Measurements from ENCODE around the gene OR10A6.

Gene OR10A6

DNA sequence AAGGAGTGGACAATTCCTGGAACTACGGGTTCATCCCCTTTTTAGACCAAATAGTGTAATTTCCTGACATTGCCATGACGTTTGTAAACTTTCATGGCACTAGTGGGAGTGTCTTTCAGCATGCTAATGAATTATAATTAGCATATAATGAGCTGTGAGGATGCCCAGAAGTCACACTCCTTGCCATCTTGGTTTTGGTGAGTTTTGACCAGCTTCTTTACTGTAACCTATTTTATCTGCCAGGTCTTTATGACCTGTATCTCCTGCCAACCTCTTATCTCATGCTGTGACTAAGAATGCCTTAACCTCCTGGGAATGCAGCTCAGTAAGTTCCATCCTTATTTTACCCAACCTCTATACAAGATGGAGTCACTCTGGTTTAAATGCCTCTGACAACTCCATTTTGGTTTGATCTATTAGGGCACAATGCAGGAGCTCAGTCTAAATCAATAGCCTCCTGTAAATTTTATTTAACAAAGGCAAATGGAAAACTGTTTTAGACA lies 20.7 kb downstream of the OR10A6 start:
- no peak for DNase-seq (ENCODE audit: low read depth in 2 of 2, low spot score in 1 of 2)

DNA sequence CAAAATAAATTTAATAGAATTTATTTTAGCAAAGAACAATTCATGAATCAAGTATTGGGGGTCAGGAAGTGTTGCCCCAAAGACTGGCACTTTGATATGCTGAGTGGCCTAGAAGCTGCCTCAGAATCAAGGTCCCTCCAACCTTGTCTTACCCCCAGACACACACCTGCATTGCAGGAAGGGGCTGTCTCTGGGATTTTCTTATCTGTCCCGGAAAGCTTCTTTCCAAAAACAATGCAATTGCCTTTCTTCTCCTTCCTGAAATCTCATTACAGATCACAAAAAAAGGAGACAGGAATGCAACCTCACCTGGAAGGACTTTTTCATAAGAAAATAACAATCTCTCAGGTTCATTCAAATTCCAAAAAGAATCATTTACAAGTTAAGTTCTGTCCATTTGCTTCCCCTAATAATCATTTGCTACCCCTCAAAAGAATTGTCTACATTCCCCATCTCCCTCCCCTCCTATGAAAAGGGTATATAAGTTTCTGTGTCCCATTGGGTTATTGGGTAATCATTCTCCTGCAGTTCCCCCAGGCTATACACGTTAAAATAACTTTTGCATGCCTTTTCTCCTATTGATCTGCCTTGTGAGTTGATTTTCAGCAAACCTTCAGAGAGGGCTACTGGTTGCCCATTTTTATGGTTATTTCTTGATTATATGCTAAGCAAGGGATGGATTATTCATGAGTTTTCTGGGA lies 21.3 kb downstream of the OR10A6 start:
- DNase-seq (ENCODE audit: low read depth in 2 of 2, low spot score in 1 of 2): no peak

DNA sequence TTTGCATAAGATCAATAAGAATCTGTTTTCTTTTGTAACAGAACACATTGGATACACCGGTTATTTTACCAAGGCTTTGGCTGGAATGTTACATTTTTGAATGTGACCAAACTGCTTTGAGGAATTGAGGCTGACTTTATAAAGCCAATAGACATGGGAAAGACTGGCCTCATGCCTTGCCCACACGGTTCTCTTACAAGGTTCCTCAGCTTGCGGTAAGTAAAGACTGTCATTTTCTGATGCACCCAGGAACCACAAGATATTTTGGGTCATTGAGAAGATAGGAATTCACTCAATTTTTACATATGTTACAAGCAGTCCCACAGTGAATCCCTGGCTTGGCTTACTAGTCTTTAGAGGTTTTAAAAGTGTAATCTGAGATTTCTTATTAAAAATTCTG lies 23.9 kb downstream of the OR10A6 start:
- no peak for DNase-seq (ENCODE audit: low read depth in 2 of 2, low spot score in 1 of 2)

DNA sequence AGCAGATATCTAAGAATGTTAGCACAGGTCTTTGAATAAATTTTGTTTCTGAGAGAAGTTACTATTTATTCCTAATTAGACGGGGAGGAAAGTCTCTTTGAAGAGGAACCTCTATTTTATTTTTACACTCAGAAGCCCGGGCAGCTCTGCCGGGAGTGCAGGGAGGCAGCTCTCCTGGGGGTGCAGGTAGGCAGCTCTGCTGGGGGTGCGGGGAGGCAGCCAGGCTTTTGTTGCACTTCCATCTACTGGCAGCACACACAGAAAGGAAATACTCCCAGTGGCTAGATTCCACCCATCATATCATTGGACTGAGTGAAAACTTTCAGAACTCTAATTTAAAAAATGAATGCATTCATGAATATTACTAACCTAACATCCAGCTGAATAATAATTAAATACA lies 24.6 kb downstream of the OR10A6 start:
- no peak for DNase-seq (ENCODE audit: low read depth in 2 of 2, low spot score in 1 of 2)

DNA sequence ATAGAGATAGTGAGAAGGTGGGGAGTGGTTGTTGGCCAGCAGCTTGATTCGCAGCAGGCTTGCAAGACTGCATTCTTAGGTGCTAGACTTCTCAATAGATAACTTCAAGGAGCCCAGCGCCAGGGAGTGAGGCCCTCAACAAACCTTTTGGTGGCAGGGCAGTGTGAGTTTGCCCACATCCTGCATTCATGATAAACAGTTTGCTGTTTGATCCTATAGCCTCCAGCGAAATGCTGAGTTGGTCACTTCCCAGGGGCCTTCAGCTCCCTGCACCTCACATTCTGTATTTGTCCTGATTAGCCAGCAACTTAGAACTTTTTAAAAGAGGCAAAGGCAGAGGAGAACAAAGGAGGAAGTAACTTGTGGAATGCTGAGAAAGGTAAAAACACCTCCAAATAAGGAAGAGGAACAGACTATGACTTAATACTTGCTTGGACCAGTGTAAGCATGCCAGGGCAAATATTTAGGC lies 25.1 kb downstream of the OR10A6 start:
- no peak for DNase-seq (ENCODE audit: low read depth in 2 of 2, low spot score in 1 of 2)

DNA sequence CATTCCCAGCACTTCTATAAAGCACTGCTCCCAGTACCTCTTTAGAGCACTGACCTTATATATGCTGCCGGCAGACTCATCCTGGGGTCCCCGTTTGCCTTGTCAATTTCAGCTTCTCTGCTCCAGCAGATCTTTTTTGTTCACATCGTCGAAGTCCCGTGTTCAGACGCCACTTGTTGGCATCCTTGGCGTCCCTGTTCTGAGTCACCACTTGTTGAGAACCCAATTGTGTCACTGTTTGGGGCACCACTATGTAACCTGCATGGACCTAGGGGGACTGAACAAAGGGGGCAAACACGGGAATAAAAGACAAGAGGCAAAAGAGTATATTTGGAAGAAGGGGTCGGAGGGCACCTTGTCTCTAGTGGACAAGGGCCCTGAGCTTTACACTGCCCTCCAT lies 25.5 kb downstream of the OR10A6 start:
- no peak for DNase-seq (ENCODE audit: low read depth in 2 of 2, low spot score in 1 of 2)

- no peak for DNase-seq (ENCODE audit: low read depth in 2 of 2, low spot score in 1 of 2)
Observed at GRCh38 chr11:7904917-7905316, 26.2 kb downstream of the OR10A6 start.

DNA sequence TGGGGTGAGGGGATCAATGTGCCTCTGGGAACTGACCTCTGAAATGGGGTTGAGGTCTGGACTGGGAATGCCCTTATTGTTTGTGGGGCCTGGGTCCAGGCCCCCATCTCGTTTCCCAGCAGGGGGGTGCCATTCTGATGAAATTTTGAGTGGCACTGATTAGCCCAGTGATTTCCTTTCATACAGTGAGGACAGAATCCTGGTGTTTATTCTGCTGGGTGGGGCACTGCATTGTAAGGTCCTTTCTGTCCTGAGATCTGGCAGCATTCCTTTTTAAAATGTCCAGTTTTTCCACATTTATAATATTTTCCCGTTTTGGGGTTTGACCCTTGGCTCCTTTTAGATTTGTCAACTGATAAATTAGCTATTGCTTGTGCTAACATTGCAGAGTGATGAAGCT lies 27.1 kb downstream of the OR10A6 start:
- DNase-seq (ENCODE audit: low read depth in 2 of 2, low spot score in 1 of 2): no peak

GRCh38 chr11:7901319-7901854 lies 29.7 kb downstream of the OR10A6 start:
- no peak for DNase-seq (ENCODE audit: low read depth in 2 of 2, low spot score in 1 of 2)

DNA sequence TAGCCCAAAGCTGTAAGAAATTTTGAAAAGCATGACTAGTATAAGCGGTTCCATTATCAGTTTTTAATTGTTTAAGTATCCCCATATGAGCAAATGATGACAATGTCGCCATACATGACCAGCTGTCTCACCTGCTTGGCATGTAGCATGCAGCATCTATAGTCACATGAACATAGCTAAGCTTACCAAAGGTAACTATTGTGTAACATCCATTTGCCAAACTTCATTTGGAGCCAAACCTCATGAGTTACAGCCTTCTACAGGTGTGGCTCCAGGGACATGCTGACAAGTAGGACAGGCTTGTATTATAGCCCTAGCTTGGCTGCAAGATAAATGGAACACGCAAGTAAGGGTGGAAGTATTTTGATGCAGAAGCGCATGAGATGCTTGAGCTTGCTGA lies 30.4 kb downstream of the OR10A6 start:
- DNase-seq (ENCODE audit: low read depth in 2 of 2, low spot score in 1 of 2): no peak

DNA sequence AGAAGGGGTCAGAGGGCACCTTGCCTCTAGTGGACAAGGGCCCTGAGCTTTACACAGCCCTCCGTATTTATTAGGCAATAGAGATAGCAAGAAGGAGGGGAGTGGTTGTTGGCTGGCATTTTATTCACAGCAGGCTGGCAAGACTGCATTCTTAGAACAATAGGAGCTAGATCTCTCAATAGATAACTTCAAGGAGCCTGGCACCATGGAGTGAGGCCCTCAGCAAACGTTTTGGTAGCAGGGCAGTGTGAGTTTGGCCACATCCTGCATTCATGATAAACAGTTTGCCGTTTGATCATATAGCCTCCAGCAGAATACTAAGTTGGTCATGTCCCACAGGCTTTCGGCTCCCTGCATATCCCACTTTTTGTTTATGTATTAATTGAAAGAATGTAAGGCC lies 31.6 kb downstream of the OR10A6 start:
- DNase-seq (ENCODE audit: low read depth in 2 of 2, low spot score in 1 of 2): no peak

DNA sequence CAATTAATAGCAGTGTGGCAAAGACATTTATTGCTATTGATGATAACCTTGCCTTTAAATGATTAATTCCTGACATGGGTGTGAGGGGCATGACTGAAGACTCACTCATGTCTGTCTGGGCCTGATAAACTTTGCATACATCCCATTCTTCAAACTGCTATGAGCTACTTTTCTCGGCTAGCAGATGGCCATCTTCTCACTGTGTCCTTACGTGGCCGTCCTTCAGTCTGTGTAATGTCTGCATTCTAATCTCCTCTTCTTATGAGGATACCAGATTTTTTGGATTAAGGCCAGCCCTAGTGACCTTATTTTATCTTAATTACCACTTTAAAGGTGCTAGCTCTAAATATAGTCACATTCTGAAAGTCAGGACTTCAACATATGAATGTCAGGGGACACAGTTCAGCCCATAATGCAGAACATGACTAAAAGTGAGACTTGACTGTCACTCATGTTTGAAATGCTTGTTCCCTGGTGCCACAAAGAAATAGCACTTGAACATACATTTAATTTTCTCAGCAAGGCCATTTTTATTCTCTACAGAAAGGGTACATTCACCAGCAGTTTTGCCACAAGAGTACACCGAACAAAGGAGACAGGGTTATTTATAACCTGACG lies 32.3 kb downstream of the OR10A6 start:
- DNase-seq (ENCODE audit: low read depth in 2 of 2, low spot score in 1 of 2): no peak

GRCh38 chr11:7896009-7896785 lies 34.9 kb downstream of the OR10A6 start:
- no peak for DNase-seq (ENCODE audit: low read depth in 2 of 2, low spot score in 1 of 2)

- no peak for DNase-seq (ENCODE audit: low read depth in 2 of 2, low spot score in 1 of 2)
Observed at GRCh38 chr11:7894251-7894650, 36.8 kb downstream of the OR10A6 start.

DNA sequence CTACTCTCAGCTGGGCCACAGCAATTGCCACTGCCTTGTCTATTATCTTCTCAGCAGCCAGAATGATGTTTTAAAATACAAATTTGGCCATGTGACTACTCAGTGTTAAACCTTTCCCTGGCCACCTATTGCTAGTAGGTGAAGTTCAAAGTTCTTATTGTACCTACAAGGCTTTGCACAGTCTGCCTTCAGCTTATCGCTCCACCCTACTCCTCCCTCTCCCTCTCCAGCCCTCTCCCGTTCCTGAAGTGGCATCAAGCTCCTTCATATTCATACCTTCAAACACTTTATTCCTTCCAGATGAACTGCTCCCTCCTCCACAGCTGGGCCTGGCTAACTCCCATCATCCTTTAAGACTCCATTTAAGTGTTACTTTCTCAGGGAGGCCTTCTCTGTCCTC lies 37.3 kb downstream of the OR10A6 start:
- DNase-seq (ENCODE audit: low read depth in 2 of 2, low spot score in 1 of 2): no peak

DNA sequence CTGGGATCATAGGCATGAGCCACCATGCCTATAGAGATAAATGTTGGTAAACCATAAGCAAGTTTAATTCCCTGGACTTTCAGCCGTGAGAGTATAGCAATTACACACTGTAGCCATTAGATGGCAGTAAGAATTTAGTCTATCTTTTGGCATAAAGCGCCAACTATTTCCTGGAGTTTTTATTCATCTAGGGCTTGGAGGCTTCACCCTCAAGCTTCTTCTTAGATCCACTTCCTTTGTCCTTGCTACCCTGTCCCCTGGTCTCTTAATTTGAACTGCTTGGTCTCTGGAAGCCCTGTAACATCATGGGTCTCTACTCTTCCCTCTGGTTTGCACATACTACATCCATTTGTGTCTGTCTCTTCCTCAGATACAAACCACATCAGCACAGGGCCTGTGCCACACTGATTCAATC lies 38.2 kb downstream of the OR10A6 start:
- no peak for DNase-seq (ENCODE audit: low read depth in 2 of 2, low spot score in 1 of 2)

DNA sequence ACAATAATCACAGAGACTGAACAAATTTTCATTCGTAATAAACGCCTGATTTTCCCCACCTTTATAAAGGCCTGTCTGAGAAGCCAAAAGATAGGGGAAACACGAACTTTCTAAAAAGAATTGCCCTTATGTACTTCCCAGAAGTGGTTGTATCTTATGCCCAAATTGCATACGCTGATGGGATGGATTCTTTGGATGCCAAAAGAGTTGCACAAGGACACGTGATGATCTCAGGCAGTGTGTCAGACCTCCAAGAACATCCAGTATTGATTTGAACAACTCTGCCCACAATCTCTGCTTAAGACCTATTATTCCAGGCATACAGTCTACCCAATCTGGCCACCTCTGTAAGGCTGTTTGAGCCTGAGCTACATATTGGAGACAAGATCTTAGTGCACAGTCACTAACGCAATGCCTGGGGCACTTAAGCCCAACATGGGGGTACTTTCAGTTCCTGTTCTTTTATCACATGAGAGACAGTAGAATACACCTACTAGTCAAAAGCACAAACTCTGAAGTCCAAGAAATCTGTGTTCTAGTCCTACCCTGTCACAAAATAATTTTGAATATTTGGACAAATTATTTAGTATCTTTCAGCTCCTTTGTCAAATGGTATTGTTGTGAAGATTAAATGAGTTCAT lies 38.9 kb downstream of the OR10A6 start:
- DNase-seq (ENCODE audit: low read depth in 2 of 2, low spot score in 1 of 2): no peak

DNA sequence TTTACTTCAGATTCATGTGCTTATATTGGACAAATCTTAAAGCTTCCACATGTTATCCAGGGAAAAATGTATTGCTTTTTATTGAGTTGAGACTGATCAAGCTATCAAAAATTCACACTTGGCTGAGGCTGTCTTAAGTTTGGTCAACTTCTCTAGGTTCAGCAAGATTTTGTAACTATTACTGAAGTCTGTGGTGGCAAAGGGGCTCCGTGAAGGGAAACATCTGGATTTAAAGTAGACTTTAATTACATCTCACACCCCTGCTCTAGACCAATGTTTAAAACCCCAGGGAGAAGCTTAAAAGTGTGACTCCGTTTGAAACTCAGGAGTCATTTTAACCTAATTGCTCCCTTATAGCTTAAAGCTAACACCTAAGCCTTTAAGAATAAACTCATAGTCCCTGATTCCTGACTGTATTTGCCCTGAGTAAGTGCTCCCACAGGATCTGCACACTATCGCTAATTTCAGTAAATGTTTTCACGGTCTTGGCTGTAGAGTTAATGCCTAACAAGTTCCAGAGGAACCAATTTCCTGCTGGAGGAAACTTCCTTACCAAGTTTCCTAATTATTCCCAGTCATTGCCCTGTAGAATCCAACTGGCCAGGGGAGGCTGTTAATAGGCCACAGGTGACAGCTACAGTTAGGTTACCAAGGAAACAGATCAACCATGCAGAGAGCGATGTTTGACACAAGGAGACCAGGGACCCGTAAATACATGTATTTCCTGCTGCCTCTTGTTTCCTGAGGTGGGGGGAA lies 40.5 kb downstream of the OR10A6 start:
- DNase-seq (ENCODE audit: low read depth in 2 of 2, low spot score in 1 of 2): no peak

GRCh38 chr11:7889985-7890384 lies 41.1 kb downstream of the OR10A6 start:
- DNase-seq (ENCODE audit: low read depth in 2 of 2, low spot score in 1 of 2): no peak

- no peak for DNase-seq (ENCODE audit: low read depth in 2 of 2, low spot score in 1 of 2)
Observed at GRCh38 chr11:7882860-7883259, 48.2 kb downstream of the OR10A6 start.

Measured in stimulated activated CD8-positive, alpha-beta memory T cell treated with anti-CD3 and anti-CD28 coated beads, Interleukin-4, amount 100 ng/mL, for 1 hour (primary cell).